Activated T-cell treated with anti-CD3 and anti-CD28 coated beads, Interleukin-2, amount 50 U/mL, for 1 hour (primary cell): ENCODE data around the gene ZGPAT.
"Not testable (repeated sequence)": the region's sequence is repeated elsewhere in the genome, so short reads cannot be mapped to it uniquely, and the experiment has no call there.

ENCODE experiments used
- DNase-seq: peaks from one replicate; pipeline ENCODE4 v3.0.0-alpha.2; 2020

ZGPAT gene

GRCh38 chr20:63707558-63708300 is at the start of gene ZGPAT, which contains the start of gene ARFRP1:
ZGPAT (plus strand) TSS chr20:63708039; CDS start chr20:63708581, 542 bp downstream.
ARFRP1 (minus strand) TSS chr20:63707976; CDS start chr20:63707091, 885 bp downstream.
- DNase-seq, result peak; percentile 90

GRCh38 chr20:63658749-63659187 is 49.1 kb upstream of the ZGPAT start:
- no peak for DNase-seq

GRCh38 chr20:63659370-63659769 is 48.5 kb upstream of the ZGPAT start:
- no peak for DNase-seq

GRCh38 chr20:63660174-63660573 is 47.7 kb upstream of the ZGPAT start:
- DNase-seq, result not testable (repeated sequence)

- no peak for DNase-seq
Observed at GRCh38 chr20:63660622-63661021, 47.2 kb upstream of the ZGPAT start.

GRCh38 chr20:63661108-63661507 is 46.7 kb upstream of the ZGPAT start:
- no peak for DNase-seq

- DNase-seq, result no peak
Observed at GRCh38 chr20:63661959-63662812, 45.7 kb upstream of the ZGPAT start.

GRCh38 chr20:63662813-63663189 is 45.0 kb upstream of the ZGPAT start:
- no peak for DNase-seq

GRCh38 chr20:63663332-63664066 is 44.3 kb upstream of the ZGPAT start:
- no peak for DNase-seq

GRCh38 chr20:63664143-63664851 is 43.5 kb upstream of the ZGPAT start:
- no peak for DNase-seq

- no peak for DNase-seq
Observed at GRCh38 chr20:63664861-63665594, 42.8 kb upstream of the ZGPAT start.

GRCh38 chr20:63665708-63666107 is 42.1 kb upstream of the ZGPAT start:
- no peak for DNase-seq

GRCh38 chr20:63667858-63668257 is 40.0 kb upstream of the ZGPAT start:
- DNase-seq, result no peak

- DNase-seq, result no peak
Observed at GRCh38 chr20:63668351-63668750, 39.5 kb upstream of the ZGPAT start.

- DNase-seq, result not testable (repeated sequence)
Observed at GRCh38 chr20:63671695-63672094, 36.1 kb upstream of the ZGPAT start.

- DNase-seq, result no peak
Observed at GRCh38 chr20:63672666-63673065, 35.2 kb upstream of the ZGPAT start.

GRCh38 chr20:63673951-63674350 is 33.9 kb upstream of the ZGPAT start:
- DNase-seq, result no peak

GRCh38 chr20:63675681-63676368 is 32.0 kb upstream of the ZGPAT start:
- DNase-seq, result no peak

GRCh38 chr20:63678071-63678470 is 29.8 kb upstream of the ZGPAT start:
- DNase-seq, result no peak

GRCh38 chr20:63678667-63679465 is 29.0 kb upstream of the ZGPAT start:
- no peak for DNase-seq
